GM18505 (cell line): ENCODE data around the gene CSK.

Source experiments
- ATAC-seq: cut with Tn5 transposase; IDR thresholded peaks from one replicate; pipeline ENCODE4 v1.9.1; 2021; ENCODE audit not compliant: unreplicated experiment
- POLR2A ChIP-seq: IDR thresholded peaks from 4 replicates; pipeline ENCODE4 v1.6.1; 2011; ENCODE audit warnings: borderline replicate concordance; ENCODE audit not compliant: insufficient read depth, insufficient read length; ENCODE audit errors: extremely low read depth

The CSK gene

DNA sequence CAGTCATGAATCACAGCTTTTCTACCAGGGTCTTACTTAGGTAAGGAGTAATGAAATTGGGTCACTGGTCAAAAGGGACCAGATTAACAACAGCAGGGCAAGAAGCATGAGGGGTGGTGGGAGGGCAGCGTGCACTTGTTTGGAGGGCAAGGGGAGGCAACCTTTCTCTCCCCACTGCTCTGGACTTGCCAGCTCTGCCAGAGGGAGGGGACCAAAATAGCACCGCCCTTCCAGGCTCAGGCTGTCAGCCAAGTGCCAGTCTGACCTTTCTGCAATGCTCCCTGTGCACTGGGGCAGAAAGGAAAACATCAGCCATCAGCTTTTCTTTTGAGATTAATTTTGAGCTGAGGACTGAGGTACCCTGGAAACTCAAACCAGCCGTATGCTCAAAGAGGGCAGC lies 65.6 kb downstream of the CSK start:
- no peak for ATAC-seq
- no peak for TF ChIP-seq POLR2A

DNA sequence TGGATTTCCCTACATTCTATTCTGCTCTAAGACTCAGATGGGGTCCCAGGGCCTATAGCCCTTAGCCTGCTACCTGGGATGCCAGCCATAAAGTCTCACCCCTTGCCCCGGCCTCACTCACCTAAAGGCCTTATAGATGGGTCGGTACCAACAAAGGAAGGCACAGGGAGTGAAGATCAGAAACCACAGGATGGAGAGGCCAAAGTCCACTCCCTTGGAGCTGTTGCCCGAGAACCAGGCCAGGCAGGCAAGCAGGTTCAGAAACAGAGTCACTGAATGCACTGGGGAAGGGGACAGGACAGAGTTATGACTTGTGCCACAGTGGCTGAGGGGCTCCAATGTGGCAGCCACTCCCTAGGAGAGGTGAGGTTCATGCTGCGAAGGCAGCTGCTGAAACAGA lies 68.5 kb downstream of the CSK start:
- no peak for TF ChIP-seq POLR2A

DNA sequence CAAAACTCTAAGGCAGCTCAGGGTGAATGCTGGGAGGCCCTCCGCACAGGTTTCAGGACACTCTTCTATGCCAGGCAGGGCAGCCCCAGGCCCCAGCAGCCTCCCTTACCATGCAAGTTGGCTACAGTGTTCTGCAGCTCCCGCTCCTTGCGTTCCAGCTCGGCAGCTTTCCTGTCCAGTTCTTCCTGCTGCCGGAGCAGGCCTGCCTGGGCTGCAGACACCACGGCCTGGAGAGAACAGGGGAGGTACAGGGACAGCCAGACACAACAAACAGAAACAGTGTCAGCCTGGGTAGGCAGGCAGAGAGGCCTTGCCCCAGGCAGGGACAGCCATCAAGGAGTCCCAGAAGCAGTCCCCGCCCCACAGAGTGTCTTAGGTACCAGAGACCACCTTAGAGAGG lies 70.1 kb downstream of the CSK start:
- ATAC-seq = no peak
- no peak for TF ChIP-seq POLR2A

More for the DNA sequence above, 68.5 kb downstream of the CSK start:
- no peak for ATAC-seq
